HG03280 (cell line): ENCODE results near the gene CNTLN.
"Not testable (repeated sequence)": the region's sequence is repeated elsewhere in the genome, so short reads cannot be mapped to it uniquely, and the experiment has no call there.

Experiments
- ATAC-seq: cut with Tn5 transposase; IDR thresholded peaks from one replicate; pipeline ENCODE4 v1.9.1; 2021; ENCODE audit warnings: mild to moderate bottlenecking, moderate library complexity; ENCODE audit not compliant: unreplicated experiment

CNTLN gene

DNA sequence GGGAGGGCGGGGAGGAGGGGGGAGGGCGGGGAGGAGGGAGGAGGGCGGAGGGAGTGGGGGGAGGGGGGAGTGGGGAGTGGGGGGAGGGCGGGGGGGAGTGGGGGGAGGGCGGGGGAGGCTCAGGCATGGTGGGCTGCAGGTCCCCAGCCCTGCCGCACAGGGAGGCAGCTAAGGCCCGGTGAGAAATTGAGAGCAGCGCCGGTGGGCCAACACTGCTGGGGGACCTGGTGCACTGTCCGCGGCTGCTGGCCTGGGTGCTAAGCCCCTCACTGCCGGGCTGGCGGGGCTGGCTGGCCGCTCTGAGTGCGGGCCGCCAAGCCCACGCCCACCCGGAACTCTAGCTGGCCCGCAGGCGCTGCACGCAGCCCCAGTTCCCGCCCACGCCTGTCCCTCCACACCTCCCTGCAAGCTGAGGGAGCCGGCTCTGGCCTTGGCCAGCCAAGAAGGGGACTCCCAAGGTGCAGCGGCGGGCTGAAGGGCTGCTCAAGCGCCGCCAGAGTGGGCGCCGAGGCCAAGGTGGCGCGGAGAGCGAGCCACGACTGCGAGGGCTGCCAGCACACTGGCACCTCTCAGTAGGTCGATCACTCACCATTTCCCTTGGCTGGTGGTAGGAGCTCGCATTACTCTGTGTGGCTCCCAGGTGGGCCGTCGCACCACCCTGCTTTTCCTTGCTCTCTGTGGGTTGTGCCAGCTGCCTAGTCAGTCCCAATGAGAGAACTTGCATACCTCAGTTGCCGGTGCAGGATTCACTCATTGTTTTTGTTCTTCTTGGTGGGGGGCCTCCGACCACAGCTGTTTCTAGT is 160.2 kb downstream of the CNTLN start:
- no peak for ATAC-seq

DNA sequence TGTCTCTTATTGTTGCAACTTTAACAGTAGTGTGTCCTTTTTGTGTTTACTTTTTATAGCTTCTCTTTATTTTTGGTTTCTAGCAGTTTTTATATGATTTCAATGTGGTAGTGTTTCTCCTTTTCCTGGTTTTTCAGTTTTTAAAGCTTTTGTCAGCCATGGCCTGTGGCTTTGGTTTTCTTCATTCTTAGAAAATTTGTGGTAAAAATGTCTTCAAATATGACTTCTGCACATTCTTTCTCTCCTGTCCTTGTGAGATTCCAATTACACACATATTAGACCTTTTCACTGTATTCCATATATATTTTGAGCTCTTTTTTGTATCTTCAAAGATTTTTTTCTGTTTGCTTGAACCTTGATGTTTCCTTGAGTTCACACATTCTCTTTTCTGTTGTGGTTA is 180.5 kb downstream of the CNTLN start:
- no peak for ATAC-seq

DNA sequence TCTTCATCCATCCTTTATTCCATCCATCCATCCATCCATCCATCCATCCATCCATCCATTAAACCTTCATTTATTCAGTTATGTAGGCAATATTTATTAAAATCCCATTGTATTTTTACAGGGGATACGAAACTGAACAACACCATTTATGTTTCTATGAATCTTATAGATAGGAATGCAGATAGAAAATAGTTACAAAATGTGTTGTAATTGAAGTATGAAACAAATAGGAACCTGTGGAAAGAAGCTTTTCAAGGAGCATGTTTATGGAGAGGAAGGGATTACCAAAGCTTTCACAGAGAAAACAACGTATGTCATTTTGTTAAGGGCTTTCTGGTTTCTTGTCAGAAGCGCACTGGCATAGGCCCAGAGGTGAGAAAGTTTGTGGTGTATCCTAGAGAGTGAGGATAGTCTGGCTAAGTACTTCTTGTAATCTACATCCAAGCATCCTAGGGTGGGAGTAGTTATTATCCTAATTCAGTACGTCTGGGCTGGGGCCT is 184.0 kb downstream of the CNTLN start:
- ATAC-seq = no peak

DNA sequence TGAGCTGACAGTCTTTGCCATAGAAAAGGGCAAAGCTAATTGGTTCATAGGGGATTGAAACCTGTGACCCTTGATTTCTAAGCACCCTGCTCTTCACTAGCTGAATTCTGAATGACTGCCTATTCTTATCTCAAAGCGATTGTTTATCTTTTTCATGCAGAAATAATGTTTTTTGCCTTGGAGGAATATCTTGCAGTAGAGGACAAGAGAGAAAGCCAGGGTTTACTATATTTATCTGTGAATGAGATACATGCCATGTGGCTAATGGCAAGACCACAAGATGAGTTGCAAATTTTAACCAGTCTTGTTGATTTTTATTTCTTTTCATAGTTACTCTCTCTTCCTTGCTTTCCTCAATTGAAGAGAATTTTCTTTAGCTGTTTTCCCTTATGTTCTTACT is 185.0 kb downstream of the CNTLN start:
- ATAC-seq = no peak

DNA sequence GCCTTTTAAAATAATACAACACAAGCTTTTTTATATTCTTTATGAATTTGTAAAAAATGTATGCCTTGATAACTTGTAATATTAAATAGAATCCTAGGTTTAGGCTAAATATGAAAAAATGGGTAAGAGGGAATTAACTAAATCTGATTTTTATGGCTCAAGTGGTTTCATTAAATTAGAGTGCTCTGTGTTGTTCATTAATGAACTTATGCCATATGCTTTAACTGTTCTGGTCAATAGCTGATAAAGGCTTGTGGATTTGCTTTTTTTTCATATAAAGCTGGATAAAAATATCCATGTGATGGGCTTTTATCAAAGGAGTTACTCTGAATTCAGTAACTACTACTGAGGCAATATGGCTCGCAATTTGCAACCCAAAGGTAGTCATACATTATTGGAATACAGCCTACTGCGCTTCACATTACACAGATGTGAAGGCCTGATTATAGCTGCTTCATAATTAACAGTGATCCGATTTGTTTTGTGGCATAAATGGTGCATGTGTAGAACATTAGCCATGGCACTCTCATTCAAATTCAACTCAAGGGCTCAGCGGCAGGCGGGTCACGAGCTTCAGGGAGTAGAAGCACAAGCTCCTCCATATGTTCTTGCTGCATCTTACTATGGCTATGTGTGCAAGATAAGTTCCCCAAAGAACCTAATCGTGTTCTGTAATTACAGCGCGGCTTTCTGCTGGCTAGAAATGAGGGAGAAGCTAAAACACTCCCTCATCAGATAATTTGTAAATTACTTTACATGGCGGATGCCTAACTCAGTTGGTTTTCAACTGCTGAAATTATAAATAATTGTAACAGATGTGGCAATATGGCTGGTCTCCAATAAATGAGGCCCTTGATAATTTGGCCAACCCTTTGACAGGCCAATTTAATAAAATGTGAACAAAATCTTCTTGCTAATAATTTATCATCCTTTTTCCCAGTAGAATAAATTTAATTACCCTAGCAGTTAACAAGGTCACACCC is 188.3 kb downstream of the CNTLN start:
- ATAC-seq = no peak

DNA sequence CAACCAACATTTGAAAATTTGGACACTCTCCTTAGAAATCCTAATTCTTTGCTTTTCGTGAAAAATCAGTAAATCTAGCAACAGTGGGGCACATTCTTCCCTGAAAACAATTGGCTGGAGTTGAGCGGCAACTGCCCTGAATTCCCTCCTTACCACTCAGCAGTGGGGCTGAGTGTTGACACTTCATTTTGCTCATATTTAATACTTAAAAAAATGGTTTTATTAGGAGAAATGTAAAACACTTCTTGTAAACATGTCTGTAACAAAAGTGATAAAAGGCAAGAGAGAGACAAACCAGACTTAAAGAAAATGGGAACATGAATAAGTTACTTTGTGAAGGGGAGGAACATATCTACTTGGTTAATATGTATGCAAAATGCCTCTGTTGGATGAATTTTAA is 193.5 kb downstream of the CNTLN start:
- no peak for ATAC-seq

DNA sequence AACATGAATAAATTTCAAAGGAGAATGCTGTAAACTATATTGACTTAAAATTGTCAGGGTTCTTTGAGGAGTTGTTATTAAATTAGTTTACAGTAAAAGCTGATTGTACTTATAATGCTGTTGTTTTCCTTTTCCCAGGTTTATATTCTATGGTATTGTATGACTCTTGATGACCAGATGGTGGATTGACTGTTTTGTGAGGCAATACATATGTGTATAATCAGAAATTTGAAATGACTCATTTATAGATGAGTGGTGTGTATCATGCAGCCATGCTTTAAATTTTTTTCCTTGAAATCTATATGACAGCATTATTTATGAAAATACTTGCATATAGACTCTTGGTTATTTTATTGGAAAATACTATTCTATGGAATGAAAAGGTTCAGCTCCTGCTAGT is 195.3 kb downstream of the CNTLN start:
- no peak for ATAC-seq

DNA sequence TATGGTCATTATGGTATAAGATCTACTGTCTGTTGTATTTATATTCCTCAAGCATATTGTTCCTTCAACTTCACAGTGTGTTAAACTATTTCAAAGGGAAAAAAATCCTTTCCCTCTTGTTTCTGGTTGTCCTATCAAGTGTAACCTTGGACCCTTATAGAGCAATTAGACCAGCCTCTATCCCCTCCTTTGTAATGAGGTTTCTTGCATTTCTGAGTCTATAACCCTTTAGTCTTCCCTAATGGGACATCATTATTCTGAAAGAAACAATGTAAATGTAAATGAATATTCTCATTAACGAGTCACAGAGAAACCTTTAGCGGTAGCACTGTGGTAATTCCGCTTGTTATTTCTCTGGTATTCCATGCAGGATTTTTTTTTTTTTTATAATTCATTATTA is 197.3 kb downstream of the CNTLN start:
- no peak for ATAC-seq

DNA sequence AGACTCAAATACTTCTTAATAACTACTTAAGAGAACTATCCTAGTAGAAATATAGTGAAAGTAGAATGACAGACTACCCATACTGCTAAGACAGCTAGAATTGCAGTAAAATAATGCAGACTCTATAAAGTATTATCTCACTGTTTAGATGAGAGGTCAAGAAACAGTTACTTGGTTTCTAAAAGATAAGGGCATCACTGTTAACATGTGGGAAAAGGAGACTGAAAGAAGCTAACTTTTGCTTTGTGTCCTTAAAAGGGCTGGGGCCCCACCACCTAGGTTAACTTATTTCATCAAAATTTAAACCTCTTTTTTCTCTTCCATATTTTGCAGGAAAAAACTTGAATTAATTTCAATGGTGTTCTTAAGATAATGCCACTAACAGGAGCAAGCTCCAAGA is 204.3 kb downstream of the CNTLN start:
- no peak for ATAC-seq

DNA sequence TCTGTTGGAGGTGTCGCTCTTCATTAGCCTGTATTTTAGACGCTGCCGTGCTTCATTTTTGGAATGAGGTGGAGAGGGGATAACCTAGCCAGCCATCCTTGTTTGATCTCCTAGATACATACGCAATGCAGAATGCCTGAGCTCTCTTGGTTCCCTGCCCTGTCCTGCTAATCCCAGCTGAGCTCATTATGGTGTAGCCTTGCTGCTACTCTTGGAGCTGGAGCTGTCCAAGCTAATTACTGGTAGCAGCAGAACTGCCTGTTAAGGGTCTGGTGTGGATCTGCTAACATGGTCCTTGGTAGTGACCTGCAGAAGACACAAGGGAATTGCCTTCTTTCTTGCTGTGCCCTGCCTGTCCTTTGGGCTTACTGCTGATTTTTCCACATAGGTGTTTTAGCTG is 207.9 kb downstream of the CNTLN start:
- no peak for ATAC-seq

DNA sequence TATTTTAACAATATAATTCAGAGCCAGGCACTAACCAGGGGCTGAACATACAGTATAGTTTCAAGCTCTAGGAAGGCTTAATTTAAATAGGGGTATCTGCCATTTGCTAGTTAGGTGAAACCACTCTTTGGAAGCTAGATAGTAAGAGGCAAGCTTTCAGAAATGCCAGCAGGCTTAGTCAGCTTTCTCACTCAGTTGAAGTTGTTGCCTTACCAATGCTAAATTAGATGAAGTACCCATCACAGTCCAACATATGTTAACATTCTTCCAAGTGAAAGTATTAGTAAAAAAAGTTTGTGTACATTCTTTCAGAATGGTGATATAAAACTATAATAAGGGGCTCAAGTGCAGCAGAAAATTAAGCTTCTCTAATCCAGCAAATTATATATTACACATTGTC is 215.0 kb downstream of the CNTLN start:
- ATAC-seq = no peak

DNA sequence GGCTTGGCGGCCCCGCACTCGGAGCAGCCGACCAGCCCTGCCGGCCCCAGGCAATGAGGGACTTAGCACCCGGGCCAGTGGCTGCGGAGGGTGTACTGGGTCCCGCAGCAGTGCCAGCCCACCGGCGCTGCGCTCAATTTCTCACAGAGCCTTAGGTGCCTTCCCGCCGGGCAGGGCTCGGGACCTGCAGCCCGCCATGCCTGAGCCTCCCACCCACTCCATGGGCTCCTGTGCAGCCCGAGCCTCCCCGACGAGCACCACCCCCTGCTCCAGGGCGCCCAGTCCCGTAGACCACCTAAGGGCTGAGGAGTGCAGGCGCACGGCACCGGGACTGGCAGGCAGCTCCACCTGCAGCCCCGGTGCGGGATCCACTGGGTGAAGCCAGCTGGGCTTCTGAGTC is 219.2 kb downstream of the CNTLN start:
- not testable (repeated sequence) for ATAC-seq

DNA sequence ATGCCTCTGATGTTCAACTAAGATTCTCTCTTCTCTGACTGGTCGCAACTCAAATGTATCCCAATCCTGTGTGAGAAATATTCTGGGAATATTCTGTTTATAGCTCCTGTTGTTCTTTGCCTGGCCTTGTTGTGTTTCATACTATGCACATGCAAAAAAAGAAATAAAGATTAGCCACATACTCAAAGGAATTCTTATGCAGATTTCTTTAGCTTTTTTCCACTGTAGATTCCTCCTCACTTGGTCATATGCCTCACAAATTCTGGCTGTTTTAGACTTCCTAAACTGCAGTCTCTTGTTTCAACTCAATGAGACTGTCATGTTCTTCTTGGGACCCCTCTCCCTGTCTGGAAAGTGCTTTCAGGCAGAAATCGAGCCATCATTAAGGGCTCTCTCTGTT is 226.5 kb downstream of the CNTLN start:
- no peak for ATAC-seq

DNA sequence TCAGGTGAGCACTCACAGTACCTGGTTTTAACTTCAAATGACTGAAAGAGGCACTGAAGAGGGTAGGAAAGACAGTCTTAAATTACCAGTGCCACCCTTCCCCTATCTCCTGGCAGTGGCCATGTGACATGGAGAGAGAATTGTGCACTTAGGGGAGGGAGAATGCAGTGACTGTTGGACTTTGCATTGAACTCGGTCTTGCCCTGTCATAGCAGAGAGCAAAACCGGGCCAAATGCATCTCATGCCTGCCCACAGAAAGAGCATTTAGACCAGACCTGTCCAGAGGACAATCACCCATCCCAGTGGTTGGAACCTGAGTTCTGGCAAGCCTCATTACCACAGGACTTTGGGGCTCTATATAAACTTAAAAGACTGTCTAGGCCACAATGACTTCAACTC is 232.2 kb downstream of the CNTLN start:
- no peak for ATAC-seq

DNA sequence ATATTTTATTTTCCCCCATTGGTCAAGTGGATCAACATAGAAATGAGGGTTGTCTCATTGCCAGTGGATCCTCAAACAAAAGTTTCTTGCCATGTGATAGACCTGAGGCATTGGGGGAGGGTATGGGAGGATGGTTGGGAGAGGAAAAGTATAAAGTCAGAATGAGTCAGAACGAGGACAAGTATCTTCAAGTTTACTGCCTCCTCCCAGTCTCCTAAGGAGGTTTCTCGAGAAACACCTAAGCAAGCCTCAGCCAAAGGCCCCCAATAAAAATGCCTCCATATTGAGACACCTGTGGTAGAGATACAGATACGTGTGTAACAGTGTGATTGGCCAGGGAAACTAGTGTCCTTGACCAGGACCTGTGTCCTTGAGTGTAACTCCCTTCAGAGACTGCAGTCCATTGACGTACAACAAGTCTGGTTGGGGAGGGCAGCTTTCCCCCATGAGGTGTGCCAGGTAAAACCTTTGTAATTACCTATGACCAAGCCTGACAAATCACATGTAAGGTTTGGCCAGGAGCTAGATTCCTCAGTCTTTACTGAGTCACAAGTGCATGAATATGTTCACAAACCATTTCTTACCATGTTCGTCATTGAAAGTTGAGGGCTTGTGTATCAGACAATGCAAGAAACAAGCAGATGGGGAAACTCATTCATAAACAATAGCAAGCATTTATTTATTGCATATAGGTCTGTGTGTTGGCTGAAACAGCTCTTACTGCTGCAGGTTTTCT is 245.5 kb downstream of the CNTLN start:
- no peak for ATAC-seq

DNA sequence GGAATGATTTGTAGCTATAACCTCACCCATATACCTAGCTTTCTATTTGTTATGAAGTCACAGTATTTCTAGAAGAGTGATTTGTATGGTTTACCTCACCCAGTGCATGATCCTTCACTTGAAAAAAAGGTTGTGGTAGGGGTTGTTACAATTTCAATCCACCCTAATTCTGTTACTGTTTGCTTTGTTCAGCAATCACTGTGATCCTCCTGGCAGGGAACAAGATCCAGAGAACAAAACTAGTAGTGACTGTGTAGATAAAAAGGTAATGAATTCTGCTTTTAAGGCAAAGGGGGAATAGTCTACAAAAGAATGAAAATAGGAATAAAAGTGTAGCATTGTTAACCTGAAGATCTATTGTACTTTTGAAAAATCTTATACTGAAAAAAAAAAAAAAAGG is 252.7 kb downstream of the CNTLN start:
- ATAC-seq = no peak

DNA sequence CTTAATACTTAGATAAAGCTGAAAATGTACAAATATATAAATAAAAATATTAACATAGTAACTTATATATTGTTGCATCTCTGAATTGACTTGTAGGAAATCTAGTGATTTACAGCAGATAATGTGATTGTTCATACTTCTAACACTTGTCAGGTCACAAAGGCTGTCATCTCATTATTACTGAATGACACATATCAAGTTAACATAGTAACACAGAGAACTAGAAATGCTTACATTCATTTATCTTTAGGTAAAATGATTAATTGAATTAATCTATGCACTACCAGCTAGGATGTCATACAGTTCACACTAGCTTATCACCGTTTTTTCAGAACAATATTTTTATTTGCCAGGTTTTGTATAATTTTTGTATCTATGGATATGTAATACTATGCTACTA is 254.2 kb downstream of the CNTLN start:
- no peak for ATAC-seq

DNA sequence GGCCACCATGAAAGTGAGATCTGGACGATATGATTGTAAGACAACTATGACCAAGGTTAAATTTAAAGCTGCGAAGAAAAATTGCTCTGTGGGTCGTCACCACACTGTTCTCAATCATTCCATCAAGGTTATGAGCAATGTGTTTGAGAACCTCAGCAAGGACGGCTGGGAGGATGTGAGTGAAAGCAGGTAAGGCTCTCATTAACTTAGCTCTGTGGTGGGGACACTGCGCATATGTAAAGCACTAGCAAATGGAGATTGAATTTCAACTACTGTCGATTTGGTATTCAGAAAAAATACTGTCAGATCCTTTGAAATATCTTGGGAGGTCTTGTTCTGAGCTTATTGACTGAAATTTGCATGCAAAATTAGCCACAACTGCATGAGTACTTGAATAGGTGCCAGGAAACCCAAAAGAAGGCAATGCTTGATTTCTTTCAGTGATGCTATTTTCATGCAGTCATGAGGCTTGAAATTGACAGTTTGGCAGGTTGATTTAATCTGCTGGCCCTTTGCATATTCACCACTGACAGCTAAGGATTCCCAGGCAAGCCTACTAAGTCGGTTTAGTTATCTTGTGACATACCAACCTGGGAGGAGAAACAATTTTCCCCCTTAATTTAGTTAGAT is 260.2 kb downstream of the CNTLN start:
- no peak for ATAC-seq

DNA sequence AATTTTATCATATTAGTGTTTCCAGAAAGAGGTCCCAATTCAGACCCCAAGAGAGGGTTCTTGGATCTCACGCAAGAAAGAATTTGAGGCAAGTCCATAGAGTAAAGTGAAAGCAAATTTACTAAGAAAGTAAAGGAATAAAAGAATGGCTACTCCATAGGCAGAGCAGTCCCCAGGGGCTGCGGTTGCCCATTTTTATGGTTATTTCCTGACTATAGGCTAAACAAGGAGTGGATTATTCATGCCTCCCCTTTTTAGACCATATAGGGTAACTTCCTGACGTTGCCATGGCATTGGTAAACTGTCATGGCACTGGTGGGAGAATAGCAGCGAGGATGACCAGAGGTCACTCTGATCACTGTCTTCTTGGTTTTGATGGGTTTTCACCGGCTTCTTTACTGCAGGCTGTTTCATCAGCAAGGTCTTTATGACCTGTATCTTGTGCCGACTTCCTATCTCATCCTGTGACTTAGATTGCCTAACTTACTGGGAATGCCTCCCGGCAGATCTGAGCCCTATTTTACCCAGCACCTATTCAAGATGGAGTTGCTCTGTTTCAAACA is 262.4 kb downstream of the CNTLN start:
- ATAC-seq = not testable (repeated sequence)

DNA sequence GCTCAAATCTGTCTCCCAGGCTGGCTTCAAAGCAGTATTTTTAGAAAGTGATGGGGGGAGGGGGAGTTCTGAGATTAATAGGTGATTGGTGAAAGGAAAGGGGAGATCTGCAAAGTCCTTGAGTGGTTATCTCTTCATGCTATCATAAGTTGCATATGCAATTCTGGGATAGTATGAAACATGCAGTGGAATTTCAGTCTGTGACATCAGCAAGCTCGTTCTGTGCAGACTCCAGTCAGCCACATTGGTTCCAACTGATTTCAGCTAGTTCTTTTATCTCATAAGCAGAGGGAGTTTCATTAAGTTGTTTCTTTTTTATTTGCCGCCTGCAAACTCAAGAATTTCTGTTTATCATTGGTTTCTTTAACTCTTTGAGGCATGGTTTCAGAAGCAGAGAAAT is 263.5 kb downstream of the CNTLN start:
- no peak for ATAC-seq
